Right atrium auricular region (tissue), 2 donors: Measurements from ENCODE around the gene USH1C. TPM values are rescaled to one million over a fixed set of nuclear protein-coding genes. Genes with fewer than 3 reads are reported as not detected.

Experiments
- DNase-seq: peaks from one replicate; pipeline ENCODE4 v3.0.0-alpha.2; 2019; ENCODE audit warnings: low spot score
- H3K27ac ChIP-seq, 2 donors: fragments of 200-600 bp; sonication (generic); 1 replicate in 1 of 2; 2 replicates in 1 of 2; pipeline ENCODE4 v1.5.1; 2016 to 2019
- H3K27me3 ChIP-seq, 2 donors: fragments of 200-600 bp; sonication (generic); one replicate each; pipeline versions ENCODE4 v1.5.1 to v1.6.0; 2017 to 2019
- H3K36me3 ChIP-seq: fragments of 200-600 bp; sonication (generic); one replicate; pipeline ENCODE4 v1.5.1; 2016
- H3K4me1 ChIP-seq, 2 donors: fragments of 200-600 bp; sonication (generic); one replicate each; pipeline versions ENCODE4 v1.5.1 to v1.6.0; 2017 to 2019
- H3K4me3 ChIP-seq, 2 donors: fragments of 200-600 bp; sonication (generic); 1 replicate in 1 of 2; 2 replicates in 1 of 2; pipeline ENCODE4 v1.5.1; 2017 to 2019; ENCODE audit warnings: mild to moderate bottlenecking in 1 of 2, moderate library complexity in 1 of 2
- H3K9me3 ChIP-seq, 2 donors: fragments of 200-600 bp; sonication (generic); one replicate each; pipeline ENCODE4 v1.5.1; 2019
- total RNA-seq, 2 donors: library from RNA; depleted of rRNA; stranded (reverse); fragments of >200 nt; gene quantifications; one replicate each; pipeline ENCODE4 v1.1.0, GENCODE V29; 2016
- TF ChIP-seq, protein P1 (sequence below), 2 donors: fragments of 200-600 bp; sonication (generic); IDR thresholded peaks; one replicate each; pipeline ENCODE4 v1.5.1; 2019; ENCODE audit warnings: antibody characterized with exemption in 2 of 2

USH1C gene
- total RNA-seq, 2 donors from 2014 or later = not detected

DNA sequence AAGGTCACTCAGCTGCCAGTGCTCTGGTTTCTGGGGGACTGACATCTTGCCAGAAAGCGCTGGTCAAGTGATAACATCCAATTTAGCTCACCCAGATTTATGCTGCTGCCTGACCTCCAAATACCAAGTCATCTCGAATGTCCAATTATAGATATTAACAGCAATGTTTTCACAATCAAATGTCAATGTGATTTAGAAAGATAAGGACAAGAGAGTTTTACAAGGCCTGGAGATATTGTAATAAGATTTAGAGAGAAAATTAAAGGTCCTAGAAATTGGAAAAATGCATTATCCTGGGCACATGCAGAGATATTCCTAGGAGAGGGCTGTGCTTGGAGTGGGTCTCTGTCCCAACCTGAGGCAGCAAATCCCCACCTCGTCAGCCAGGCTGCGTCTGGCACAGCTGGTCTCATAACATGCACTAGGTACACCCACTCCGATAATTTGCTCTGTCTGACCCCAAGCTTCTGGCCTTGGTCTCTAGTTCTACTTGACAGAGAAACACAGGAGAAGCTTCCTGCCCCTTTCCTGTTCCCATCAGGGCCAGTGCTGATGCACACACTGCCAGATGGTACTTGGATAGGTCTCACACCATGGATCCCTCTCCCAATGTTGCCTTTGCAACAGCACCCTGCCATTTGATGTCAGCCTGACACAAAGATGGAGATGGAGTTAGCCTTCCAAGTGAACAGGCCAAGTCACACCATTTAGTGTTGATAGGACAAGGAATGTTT is 28.6 kb downstream of the USH1C start:
- H3K4me1 ChIP-seq = no peaks in the 10 kb centered on the region
- no peak overlapping the region for H3K4me3 ChIP-seq
- no peak overlapping the region for H3K27ac ChIP-seq
- no peaks in the 10 kb centered on the region for H3K36me3 ChIP-seq
- TF ChIP-seq, protein P1, sequence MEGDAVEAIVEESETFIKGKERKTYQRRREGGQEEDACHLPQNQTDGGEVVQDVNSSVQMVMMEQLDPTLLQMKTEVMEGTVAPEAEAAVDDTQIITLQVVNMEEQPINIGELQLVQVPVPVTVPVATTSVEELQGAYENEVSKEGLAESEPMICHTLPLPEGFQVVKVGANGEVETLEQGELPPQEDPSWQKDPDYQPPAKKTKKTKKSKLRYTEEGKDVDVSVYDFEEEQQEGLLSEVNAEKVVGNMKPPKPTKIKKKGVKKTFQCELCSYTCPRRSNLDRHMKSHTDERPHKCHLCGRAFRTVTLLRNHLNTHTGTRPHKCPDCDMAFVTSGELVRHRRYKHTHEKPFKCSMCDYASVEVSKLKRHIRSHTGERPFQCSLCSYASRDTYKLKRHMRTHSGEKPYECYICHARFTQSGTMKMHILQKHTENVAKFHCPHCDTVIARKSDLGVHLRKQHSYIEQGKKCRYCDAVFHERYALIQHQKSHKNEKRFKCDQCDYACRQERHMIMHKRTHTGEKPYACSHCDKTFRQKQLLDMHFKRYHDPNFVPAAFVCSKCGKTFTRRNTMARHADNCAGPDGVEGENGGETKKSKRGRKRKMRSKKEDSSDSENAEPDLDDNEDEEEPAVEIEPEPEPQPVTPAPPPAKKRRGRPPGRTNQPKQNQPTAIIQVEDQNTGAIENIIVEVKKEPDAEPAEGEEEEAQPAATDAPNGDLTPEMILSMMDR (IDR thresholded peaks at IDR 0.05) = no peak
- DNase-seq = no peak
- no peaks in the 10 kb centered on the region for H3K9me3 ChIP-seq
- no peaks in the 10 kb centered on the region for H3K27me3 ChIP-seq

DNA sequence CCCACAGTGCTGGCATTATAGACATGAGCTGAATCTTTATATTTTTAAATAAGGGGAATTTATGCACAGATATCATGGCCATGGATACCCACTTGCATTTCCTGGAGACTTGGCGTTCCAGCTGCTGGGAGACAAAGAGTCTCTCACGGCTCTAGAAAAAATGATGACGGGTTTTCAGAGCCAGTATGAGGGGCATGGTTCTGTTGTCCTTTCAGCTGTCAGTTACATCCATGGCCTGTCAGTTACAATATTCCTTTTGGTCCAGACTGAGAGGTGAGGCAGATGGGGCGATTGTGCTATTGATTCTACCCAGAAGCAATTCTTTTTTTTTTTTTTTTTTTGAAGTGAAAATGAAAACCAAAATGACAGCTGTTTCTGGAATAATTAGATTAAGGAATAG is 29.7 kb downstream of the USH1C start:
- Histone ChIP-seq H3K27me3 (no peaks in the 10 kb centered on the region), H3K36me3 (no peaks in the 10 kb centered on the region), H3K27ac (no peak overlapping the region), H3K4me1 (no peaks in the 10 kb centered on the region), H3K9me3 (no peaks in the 10 kb centered on the region), H3K4me3 (no peak overlapping the region)
- TF ChIP-seq, protein P1 (IDR thresholded peaks at IDR 0.05) = no peak
- no peak for DNase-seq

DNA sequence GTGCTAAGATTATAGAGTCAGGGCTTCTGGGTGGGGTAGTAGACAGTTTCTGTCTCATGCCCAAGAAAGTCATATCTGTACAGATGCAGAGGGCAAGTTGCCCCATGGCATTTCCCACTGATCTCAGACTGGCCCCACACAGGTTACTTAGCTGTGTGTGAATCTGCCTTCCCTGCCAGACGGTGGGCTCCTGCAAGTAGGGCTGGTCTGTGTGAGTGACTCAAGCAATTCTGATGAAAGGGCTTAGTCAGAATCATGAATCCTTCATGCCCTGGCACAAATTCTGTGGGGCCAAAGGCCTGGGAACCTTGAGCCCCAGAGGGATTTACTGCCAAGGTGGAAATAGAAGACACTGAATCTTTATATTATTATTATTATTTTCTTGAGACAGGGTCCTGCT is 30.4 kb downstream of the USH1C start:
- no peak overlapping the region for H3K4me3 ChIP-seq
- no peaks in the 10 kb centered on the region for H3K36me3 ChIP-seq
- no peaks in the 10 kb centered on the region for H3K27me3 ChIP-seq
- H3K9me3 ChIP-seq = no peaks in the 10 kb centered on the region
- peaks cover 0 to 5% of the 10 kb centered on the region in 2 donors for H3K4me1 ChIP-seq
- H3K27ac ChIP-seq = no peak overlapping the region
- TF ChIP-seq, protein P1 (IDR thresholded peaks at IDR 0.05) = no peak
- no peak for DNase-seq

DNA sequence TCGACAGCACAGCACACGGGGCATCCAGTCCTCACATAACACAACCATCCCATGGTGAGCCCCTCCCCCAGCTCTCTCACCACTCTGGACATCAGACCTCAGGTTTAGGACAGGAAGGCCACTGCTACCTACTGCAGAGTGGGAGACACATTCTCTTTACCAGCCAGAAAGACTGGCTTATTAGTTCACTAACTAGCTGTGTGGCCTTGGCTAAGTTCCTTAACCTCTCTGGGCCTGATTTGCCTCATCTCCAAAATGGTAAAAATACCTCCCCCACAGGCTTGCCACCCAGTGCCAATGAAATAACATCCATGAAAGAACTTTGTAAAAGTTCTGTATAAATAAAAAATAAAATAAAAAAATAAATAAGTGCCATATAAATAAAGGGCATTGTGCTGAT is 32.1 kb downstream of the USH1C start:
- TF ChIP-seq, protein P1 (IDR thresholded peaks at IDR 0.05) = no peak
- no peaks in the 10 kb centered on the region for H3K36me3 ChIP-seq
- H3K27ac ChIP-seq = no peak overlapping the region
- no peak for DNase-seq
- no peaks in the 10 kb centered on the region for H3K27me3 ChIP-seq
- H3K4me1 ChIP-seq = peaks cover 0 to 18% of the 10 kb centered on the region in 2 donors
- H3K4me3 ChIP-seq = no peak overlapping the region
- no peaks in the 10 kb centered on the region for H3K9me3 ChIP-seq

DNA sequence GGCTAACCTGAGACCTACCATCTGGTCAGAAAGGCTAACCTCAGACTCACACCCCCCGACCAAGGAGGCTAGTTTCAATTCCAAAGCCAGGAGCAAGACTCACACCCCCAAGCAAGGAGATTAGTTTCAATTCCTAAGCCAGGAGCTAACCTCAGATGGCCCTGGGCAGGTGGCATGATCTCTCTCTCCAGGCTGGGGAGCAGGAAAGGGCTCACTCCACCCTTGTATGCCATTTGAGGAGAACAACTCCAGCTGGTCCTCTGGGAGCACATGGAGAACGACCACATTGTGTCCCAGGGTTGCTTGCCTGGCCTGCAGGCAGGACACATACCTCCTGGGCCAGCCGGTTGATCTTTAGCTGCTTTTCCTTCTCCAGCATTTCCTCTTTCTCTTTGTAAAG is 32.6 kb downstream of the USH1C start:
- H3K4me3 ChIP-seq = no peak overlapping the region
- H3K4me1 ChIP-seq = peaks cover 0 to 18% of the 10 kb centered on the region in 2 donors
- no peak for DNase-seq
- TF ChIP-seq, protein P1 (IDR thresholded peaks at IDR 0.05) = no peak
- no peak overlapping the region for H3K27ac ChIP-seq
- no peaks in the 10 kb centered on the region for H3K36me3 ChIP-seq
- no peaks in the 10 kb centered on the region for H3K27me3 ChIP-seq
- H3K9me3 ChIP-seq = no peaks in the 10 kb centered on the region
